GM19452 (cell line): ENCODE measurements around the gene PRKCZ.

ENCODE experiments used
- ATAC-seq: cut with Tn5 transposase; IDR thresholded peaks from one replicate; pipeline ENCODE4 v1.9.1; 2021; ENCODE audit not compliant: unreplicated experiment

PRKCZ gene

DNA sequence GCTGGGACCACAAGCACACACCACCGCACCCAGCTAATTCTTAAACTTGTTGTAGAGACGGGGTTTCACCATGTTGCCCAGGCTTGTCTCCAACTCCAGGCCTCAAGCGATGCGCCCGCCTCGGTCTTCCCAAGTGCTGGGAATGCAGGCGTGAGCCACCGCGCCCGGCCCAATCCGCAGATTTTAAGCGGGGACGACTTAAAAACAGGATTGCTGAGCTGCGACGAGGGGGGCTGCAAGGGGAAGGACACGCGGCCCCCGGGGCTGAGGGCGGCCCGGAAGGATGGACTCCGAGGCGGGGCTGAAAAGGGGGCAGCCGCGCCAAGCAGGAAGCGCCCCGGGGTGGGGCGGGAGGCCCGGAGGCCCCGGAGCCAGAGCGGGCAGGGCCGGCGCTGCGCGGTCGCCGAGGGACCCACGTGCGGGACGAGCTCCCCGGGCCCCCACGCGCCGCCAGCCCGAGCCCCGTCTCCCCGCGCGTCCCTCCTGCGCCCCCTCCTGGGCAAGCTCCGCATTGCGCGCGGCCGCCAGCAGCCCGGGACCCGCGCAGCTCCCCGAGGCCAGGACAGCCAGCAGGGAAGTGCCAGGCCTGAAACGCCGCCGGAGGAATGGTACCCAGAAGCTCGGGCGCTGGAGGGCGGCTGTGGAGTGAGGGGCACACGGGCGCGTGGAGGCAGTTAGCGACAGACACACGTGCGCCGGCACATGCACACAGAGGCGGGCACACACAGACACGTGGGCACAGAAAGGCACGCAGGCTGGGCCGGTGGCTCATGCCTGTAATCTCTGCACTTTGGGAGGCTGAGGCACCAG is 5.5 kb upstream of the PRKCZ start:
- ATAC-seq: no peak

DNA sequence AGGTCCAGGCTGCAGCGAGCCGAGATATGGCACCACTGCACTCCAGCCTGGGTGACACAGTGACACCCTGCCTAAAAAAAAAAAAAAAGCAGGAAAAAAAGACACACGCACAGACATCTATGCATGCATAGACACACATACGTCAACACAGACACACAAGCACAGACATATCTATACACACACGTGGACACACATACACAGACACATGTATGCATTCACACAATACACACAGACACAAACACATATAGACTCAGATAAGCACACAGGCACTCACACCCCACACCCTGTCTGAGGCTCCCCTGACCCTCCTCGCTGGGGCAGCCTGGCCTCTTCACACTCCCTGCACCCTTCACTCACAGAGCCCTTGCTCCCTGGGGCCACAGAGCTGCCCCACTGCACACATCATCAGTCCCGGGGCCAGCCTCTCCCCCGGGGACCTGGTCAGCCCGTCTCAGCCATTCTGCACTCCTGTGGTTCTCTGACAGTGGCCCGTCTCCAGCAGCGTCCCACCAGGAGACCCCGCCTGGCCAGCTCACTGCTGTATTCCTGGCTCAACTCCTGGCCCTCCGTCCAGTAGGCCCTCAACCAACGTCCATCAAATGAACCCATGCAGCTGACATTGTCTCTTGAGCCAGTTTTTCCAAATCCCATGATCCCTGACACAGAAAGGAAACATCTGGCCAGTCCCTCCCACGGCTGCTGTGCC is 4.6 kb upstream of the PRKCZ start:
- ATAC-seq: no peak

DNA sequence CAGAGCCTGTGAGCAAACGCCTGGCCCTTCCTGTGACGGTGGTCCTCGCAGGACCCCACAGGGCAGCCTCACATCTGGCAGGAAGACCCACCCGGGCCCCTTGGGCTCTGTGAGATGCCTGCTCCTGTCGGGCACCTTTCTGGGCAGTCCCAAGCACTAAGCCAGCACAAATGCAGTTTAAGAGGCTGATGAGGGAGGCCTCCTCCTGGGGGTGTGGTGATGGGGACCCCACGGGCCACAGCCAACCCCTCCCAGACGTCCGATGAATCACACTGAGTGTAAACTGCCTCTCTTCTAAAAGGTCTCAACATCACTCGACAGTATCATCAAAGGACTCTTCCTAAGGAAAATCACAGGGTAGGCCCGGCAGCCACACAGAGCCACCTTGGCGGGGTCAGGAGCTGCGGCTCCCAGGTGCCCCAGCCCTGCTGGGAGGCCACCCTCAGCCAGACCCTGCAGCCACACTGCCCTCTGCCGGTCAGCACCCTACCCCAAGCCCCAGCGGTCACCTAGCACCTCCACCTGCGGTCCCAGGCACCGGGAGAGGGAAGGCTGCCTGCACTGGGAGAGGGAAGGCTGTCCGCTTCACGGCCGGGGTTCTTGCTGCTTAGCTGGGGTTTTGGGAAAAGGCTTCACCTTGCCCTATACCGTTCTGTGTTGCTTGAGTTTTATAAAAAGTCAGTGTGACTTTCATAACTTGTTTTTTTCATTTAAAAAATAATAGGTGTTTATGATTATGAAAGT is 3.9 kb upstream of the PRKCZ start:
- ATAC-seq: no peak

DNA sequence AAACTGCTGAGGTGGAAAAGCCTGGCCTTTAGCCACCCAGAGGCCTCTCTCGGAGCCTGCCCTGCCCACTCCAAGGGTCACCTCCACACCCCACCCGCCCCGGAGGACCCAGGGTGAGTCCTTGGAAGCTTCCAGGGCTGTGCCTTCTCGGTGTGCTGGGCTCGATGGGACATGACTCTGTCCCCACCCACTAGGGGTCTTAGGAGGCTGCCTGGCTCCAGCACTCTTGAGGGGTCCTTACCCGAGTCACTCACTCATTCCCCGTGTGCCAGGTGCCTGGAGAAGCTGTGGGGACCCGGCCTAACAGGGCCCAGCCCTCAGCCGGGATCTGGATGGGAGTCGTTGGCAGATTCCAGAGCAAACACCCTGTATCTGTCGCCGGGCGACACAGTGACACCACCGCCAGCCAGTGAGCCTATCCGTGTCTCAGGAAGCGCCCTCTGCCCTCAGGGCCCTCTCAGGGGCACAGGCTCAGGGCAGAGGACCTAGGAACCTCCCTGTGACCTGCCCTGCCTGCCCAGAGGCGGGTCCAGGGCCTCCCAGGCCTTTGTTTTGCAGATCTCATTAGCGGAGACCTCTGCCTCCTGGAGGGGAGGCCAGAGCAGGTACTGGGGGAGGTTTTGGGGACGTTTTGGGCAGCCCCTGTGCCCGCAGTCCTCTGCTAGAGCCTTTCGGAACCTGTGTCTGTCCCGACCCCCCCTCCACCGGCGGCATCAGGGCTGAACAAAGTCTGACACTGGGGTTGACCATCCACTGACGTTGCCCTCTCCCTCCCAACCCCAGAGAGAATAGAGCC is 3.1 kb upstream of the PRKCZ start:
- ATAC-seq: no peak

DNA sequence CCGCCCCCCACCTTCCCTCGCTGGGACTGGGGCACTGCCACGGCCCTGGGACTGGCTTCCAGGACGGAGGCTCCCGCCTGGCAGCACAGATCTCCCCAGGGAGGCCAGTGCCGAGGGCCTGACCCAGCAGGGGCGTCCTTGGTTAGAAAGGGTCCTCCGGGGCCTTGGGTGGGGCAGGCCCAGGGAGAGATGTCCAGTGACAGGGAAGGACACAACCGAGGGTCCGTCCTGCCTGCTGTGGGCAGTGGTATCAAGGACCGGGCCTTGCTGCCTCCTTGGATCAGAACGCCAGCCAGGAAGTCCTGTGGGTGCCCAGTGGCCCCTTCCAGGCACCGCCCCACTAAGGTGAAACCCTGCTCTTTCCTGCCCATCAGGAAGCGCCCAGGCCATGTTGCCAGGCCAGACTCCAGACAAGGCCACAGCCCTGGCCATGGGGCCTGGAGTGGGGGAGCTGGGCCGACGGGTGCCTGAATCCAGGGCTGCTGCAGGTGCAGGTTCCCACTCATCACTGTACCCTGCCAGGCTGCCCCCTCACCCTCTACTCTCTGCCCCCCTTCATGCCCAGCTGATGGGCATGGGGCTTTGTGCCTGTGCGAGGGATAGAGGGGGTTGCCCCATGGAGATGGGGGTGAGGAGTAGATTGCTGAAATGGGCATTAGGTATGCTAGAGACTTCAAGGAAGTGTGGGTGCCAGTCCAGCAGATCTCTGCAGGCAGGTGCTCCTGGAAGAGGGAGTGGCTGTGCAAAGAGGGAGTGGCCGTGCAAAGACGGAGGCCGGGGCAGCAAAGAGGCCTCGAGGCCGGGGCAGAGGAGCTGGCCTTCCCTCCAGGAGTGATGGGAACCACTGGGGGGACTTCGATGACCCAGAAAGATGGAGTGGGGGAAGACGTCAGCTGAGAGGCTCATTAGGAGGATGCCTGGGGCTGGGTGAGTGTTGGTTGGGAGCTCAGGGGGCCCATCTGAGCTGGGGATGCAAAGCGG is 2.2 kb upstream of the PRKCZ start:
- ATAC-seq: no peak

DNA sequence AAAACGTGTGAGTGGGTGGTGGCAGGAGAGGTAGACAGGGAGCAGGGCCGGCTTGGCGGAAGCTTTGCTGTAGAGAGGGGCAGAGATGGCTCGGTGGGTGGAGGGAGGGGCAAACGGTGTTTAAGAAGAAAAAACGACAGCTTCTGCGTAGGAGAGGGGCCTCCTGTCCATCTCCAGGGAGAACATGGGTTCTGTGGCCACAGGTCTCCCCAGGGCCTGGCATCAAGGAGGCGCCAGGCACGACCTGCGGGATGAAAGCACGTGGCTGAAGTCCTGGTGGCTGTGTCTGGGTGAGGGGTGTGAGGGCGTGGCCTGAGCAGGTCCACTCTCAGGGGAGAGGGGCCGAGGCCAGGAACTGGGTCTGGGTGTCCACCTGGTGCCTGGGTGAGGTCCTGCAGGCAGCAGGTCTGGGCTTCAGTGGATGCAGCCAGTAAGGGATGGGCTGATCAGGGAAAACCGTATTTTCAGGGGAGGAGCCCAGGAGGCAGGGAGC is 940 bp upstream of the PRKCZ start:
- ATAC-seq: no peak

DNA sequence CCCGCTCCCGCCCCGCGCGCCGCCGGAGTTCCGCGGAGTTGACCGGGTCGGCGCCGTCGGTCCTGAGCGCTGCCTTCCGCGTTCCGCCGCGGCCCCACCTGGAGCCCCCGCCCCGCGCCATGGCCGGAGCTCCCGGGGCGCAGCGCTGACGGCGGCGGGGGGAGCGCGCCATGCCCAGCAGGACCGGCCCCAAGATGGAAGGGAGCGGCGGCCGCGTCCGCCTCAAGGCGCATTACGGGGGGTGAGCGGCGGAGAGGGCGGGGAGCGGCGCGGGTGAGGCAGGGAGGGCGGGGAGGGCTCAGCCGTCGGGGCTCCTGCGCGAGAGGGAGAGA is 216 bp downstream of the PRKCZ start:
- no peak for ATAC-seq

DNA sequence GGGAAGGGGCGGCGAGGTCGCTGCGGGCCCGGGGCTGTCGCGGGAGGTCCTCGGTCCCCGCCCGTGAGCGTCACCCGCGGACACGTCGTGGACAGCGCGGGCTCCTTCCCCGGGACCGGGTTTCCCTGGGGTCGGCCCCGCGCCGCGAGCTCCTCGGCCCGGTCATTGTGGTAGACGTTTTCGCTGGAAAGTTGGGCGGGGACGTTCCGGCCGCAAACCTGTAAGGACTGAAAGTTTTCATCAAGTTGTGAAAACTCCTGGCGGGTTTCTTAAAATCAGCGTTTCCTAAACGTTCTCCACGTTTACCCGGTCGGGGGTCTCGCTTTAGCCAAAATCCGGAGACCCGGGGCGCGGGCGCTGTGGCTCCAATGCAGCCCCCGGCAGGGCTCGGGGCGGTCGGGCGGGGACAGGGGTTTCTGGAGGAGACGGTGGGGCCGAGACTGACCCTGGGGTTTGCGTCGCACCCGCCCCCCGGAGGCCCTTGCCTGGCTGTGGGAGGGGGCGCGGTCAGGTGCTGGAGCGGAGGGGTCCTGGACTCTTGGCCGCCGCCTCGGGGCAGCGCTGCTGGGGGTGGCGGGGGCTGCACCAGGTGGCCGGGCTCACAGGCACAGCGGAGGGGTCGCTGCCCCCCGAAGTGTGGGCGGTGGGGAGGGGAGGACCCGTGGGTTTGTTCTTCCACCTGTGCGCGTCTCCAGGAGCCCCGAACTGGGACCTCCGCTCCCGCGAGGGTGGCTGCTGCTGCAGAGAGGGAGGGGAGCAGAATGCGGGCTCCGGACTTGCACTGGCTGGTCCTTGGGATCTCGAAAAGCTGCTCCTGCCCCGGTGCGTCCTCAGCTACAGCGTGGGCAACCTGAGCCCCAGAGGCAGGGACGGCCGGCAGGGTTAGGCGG is 827 bp downstream of the PRKCZ start:
- no peak for ATAC-seq

DNA sequence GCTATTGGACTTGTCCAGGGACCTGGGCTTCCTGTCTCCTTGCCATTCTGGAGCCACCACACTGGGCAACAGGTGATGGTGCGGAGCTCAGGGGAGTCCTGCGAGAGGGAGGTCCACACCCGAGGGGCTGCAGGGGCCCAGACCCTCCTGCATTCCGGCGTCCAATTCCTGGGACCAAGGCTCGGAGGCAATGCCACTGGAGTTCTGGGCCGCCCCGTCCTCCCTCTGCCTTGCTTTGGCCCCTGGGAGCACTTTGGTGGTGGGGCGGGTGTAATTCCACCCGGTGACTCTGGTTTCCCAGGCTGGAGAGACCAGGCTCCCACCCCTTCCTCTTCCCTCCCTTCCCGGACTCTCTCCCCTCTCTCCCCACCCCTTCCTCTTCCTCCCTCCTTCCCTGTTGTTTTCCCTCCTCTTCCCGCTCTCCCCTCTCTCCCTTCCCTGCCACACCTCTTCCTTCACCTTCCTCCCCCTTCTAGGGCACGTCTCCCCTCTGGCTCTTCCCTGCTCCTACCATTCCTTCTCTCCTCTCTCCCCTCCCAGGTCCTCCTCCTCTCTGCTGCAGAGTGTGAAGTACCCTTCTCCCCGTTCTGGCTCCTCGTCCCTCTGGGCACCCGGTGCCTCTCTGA is 2.0 kb downstream of the PRKCZ start:
- no peak for ATAC-seq

DNA sequence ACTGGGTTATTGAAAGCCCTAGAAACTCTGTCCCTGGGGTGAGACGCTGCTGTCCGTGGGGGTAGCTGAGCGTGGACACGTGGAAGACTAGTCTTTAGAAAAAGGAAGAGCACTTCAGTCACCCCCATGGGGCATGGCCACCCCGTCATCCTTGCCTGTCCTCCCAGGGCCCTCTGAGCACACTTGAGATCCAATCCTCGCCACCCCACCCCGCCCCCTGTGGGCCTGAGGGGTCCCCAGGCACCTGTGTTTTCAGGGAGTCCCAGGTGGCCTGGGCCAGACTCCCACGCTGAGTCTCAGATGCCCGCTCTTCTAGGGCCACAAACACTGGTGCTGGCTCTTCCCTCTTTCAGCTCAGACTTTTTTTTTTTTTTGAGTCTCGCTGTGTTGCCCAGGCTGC is 2.5 kb downstream of the PRKCZ start:
- no peak for ATAC-seq

DNA sequence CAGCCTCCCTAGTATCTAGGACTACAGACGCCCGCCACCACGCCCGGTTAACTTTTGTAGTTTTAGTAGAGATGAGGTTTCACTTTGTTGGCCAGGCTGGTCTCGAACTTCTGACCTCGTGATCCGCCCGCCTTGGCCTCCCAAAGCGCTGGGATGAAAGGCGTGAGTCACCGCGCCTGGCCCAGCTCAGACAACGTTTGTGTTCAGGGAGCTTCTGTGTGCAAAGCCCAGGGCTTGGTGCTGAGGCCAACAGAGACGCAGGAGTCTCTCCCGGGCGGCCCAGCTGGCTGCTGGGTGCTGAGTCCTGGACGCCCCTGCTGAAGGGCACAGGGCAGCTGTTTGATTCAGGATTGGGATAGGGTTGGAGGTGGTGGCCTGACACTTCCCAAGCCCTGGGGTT is 3.0 kb downstream of the PRKCZ start:
- no peak for ATAC-seq

DNA sequence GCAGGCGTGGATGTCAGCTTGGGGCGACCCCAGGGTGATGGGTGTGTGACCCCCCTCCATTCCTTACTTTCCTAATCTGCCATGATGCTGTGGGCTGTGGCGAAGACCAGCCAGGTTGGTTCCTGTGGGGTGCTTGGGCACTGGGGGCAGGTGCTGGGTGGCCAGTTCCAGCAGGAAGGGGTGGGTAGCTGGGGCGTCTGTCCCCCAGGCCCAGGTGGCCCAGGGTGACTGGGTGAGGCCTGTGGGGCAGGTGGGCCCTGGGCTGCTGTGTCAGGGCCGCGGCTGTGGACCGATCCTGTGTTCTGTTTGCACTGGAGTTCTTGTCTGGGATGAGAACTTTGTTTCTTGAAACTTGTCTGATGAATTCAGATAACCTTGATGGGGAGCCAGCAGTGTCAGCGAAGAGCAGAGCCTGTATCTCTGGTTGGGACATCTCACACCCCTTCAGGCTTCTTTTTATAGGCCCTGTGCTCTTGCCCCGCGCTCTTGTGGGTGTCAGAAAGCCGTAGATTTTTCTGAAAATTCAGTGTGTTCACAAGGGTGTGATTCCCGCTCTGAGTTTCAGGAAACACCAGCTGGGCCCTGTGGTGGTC is 3.7 kb downstream of the PRKCZ start:
- ATAC-seq: no peak

DNA sequence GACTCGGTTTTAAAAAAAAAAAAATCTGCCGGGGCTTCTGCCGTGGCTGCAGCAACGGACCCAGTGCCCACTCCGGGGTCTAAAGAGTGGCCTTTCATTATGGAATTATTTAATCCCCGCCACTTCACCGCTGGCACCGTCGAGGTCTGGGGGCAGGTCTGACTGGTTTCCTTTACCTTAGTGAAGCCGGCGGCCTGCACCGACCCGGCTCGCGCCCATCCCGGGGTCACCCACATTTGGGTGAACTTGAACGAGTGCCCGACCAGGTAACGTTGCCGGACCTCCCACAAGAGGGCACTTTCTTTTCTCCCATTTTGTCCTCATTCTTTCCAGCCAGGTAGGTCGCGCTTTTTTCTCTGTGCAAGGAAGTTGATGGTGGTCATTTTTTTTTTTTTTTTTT is 4.3 kb downstream of the PRKCZ start:
- ATAC-seq: no peak

DNA sequence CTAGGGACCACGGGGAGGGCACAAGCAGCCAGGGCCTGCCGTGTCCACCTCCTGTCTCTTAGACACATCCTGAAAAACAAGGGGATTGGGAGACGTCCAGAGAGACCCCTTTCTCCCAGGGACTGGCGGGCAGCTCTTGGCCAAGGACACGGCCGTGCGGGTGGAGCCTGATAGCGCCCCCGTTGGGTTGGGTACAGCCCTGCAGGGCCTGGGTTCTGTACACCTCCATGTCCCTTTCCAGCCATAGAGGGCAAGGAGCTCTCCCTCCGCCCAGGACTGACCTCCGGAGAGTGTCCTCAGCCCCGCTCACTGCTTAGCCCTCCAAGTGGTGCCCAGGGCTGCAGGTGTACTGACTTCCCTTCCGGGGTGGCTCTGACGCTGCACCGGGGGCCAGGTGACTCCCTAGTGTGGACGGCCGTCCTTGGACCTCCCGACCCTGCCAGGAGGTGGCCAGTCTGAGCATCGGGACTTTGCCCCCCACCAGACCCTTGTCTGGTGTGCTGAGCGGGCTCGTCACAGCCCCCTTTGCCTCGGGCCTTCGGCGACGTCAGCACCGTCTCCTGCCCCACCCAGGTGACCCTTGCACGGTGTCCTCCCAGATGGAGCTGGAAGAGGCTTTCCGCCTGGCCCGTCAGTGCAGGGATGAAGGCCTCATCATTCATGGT is 5.8 kb downstream of the PRKCZ start:
- no peak for ATAC-seq

DNA sequence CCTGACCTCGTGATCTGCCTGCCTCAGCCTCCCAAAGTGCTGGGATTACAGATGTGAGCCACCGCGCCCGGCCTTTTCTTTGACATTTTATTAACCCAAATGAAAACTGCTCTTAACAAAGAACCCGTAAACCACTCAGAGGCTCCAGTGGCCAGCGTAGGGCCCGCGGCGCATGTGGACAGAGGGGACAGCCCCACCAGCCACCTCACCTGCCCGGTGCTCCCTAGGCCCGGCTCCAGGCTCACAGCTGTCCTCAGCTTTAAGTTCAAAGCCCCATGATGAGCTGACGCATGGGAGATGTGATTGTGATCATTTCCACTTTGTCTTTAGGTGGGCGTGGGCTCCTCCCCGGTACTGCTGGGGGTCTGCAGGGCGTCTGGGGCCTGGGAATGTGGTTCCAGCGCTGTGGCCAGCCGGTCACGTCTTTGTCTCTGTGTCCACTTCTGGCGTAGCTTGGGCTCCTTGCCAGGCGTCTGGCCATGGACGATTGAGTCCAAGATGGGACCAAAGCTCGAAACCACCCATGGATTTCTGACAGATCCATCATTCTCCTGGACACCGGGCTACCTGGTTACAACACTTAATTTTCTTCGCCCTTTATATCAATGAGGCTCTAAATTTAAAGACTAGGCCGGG is 6.9 kb downstream of the PRKCZ start:
- no peak for ATAC-seq

DNA sequence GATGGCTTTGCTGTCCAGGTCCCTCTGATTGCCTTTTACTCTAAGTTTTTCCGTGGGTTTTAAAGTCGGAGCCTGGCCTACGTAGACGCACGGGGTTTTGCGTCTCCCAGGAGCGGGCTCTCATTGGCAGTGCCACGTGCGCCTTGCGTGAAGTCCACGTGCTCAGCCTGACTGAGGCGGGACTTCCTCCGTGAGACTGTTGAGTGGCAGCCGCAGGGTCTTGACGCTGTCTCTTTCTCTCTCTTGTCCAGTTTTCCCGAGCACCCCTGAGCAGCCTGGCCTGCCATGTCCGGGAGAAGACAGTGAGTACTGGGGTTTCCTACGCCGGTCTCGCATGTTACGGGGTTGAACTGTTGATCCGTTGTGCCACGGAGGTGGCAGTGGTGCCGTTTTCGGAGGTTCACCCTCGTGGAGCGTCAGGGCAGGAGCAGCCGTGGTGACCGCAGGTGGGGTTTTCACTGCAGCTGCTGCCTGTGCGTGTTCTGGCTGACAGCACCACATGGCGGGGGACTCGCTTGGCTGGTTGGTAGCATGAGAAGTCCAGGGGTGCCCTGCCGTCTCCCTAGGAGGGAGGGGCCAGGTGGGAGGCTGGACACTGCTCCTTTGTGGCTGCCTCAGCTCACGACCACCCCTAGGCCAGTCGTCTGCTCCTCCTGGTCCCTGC is 9.2 kb downstream of the PRKCZ start:
- no peak for ATAC-seq

DNA sequence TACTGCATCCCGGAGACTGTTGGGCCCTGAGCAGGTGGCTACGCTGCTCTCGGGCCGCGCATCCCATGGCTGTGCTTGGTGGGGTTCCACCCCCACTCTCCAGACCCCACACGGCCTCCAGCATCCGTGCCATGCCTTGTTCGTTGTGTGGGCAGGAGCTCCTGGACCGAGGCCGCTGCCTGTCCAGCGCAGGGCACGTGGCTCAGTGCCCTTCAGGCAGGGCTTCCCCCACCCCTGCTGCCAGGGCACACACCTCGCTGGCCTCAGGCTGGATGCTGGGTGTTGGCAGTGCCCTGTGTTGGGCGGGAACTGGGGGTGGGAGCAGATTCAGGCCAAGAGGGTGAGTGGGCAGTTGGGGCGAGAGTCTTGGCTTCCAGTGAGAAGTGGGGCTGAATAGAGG is 9.9 kb downstream of the PRKCZ start:
- no peak for ATAC-seq
